Epithelial cell of proximal tubule (primary cell): ENCODE measurements around the gene CNPY2. TPM values are rescaled to one million over a fixed set of nuclear protein-coding genes. Genes with fewer than 3 reads are reported as not detected.
"Not testable (repeated sequence)": the region's sequence is repeated elsewhere in the genome, so short reads cannot be mapped to it uniquely, and the experiment has no call there.

Experiments
- DNase-seq: peaks from one replicate; pipeline ENCODE4 v3.0.0-alpha.2; 2011; ENCODE audit warnings: low read depth
- H3K4me3 ChIP-seq: 2 replicates; pipeline ENCODE4 v1.5.1; 2011; ENCODE audit warnings: low read depth, mild to moderate bottlenecking, low read length
- total RNA-seq: library from RNA; depleted of rRNA; stranded (reverse); fragments of >200 nt; gene quantifications from 2 replicates; pipeline ENCODE4 v1.2.3, GENCODE V29; 2015
- TF ChIP-seq, protein P1 (sequence below): conservative IDR thresholded peaks from 2 replicates; pipeline ENCODE4 v1.5.1; 2012; ENCODE audit warnings: low read depth, mild to moderate bottlenecking, low read length

Gene CNPY2
- total RNA-seq, 1 donor from 2014 or later, result 141 TPM

DNA sequence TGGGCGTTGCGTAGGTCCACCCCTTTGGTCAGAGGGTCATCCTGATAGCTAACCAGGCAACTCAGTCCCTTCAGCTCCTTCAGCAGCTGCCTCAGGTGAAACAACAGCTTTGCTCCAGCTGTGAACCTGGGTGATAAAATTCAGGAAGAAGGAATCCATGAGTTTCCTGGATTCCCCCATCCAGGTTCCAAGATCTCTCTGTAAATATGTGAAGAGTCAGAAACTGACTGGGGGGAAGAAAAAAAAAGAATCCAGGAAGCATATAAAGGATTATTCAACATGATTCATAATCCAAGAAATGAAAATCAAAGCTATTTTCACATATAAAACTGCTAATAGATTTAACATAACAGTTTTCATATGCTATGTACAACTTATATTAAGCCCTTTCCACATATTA is 35.5 kb upstream of the CNPY2 start:
- H3K4me3 ChIP-seq, result no peak overlapping the region
- TF ChIP-seq, protein P1, sequence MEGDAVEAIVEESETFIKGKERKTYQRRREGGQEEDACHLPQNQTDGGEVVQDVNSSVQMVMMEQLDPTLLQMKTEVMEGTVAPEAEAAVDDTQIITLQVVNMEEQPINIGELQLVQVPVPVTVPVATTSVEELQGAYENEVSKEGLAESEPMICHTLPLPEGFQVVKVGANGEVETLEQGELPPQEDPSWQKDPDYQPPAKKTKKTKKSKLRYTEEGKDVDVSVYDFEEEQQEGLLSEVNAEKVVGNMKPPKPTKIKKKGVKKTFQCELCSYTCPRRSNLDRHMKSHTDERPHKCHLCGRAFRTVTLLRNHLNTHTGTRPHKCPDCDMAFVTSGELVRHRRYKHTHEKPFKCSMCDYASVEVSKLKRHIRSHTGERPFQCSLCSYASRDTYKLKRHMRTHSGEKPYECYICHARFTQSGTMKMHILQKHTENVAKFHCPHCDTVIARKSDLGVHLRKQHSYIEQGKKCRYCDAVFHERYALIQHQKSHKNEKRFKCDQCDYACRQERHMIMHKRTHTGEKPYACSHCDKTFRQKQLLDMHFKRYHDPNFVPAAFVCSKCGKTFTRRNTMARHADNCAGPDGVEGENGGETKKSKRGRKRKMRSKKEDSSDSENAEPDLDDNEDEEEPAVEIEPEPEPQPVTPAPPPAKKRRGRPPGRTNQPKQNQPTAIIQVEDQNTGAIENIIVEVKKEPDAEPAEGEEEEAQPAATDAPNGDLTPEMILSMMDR, result no peak
- no peak for DNase-seq

DNA sequence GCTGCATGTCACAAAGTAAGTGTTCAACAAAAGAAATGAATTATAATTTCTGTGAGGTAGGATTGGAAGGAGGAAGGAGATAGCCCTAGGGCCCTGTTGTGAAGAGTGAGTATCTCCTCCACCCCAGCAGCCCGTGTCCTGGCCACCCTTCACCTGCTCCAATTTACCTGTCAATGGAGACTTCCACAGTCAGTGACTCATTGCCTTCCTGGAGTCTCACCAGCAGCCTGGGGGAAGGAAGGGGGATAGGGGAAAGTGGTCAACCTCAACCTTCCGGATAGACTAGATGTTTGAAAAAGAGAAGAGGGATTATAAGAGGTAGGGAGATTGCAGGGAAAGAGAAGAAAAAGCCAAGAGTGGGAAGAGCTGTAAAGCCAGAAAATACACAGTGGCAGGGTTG is 34.9 kb upstream of the CNPY2 start:
- H3K4me3 ChIP-seq, result no peak overlapping the region
- TF ChIP-seq, protein P1, result no peak
- no peak for DNase-seq

DNA sequence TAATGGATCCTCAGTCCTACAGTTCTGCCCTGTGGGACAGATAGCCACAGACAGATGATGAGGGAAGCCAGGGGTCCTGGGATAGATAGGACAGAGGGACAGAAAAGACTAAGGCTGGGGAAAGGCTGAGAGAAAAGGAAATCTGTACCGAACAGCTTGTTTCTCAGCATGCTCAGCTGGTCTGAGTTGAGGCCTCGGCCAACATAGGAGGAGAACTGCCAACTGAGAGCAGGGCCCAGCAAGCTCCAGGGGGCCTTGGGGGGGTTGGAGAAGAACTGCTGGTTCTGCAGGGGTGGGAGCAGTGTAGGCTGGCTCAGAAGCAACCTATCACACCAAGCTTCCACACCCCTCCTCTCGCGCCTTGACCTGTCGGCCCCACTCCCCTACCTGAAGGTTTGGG is 33.0 kb upstream of the CNPY2 start:
- TF ChIP-seq, protein P1, result no peak
- no peak for DNase-seq
- H3K4me3 ChIP-seq, result no peak overlapping the region

DNA sequence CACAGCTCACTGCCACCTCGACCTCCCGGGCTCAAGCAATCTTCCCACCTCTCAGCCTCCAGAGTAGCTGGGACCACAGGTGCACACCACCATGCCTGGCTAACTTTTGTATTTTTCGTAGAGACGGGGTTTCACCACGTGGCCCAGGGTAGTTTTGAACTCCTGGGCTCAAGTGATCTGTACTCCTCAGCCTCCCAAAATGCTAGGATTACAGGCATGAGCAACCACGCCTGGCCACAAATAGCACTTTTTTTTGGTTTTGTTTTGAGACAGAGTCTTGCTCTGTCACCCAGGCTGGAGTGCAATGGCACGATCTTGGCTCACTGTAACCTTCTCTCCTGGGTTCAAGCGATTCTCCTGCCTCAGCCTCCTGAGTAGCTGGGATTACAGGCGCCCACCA is 31.5 kb upstream of the CNPY2 start:
- DNase-seq, H3K4me3 ChIP-seq: not testable (repeated sequence)

DNA sequence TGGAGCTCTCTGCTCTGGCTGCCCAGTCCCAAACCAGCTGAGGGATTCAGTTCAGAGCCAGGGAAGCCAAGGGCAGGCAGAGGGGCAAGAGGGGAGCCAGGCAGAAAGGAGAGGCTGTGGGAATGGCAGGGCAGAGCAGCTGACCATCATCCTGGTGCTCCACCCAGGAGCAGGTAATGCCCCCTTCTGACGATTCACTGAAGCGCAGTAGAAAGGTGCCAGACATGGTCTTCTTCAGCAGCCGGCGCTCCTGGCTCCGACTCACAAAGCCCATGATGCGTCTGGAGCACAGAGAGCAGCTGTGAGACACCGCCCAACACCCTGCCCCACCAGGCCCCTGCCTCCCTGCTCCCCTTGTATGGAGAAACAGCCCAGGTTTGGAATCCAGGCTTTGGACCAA is 30.9 kb upstream of the CNPY2 start:
- TF ChIP-seq, protein P1, result no peak
- DNase-seq, result no peak
- no peak overlapping the region for H3K4me3 ChIP-seq

DNA sequence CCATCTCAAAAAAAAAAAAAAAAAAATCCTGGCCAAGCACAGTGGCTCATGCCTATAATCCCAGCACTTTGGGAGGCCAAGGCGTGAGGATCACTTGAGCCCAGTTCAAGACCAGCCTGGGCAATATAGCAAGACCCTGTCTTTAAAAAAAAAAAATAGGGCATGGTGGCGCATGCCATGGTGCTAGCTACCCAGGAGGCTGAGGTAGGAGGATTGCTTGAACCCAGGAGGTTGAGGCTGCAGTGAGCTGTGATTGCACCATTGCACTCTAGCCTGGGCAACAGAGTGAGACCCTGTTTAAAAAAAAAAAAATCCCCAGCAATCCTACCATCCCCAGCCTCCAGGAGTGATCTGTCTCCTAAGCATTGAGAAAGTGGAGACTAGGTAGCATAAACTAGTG is 26.5 kb upstream of the CNPY2 start:
- not testable (repeated sequence) for H3K4me3 ChIP-seq, DNase-seq

DNA sequence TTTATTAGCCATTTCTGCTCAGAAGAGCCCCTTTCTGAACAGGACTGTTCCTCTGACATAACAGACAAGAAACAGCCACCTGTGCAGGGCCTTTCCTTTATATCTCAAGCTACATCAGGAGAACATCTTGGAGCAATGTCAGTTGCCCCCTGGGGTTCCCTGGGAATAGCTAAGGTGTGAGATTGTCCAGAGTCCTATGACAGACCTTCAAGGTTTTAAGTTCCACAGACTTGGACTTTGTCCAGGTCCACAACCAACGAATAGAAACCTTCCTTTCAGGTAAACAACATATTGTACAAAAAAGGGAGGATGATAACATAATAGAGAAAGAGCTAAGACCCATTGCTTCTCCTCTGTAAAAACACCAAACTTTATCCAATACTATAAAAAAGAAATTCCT is 25.8 kb upstream of the CNPY2 start:
- H3K4me3 ChIP-seq, result no peak overlapping the region
- TF ChIP-seq, protein P1, result no peak
- no peak for DNase-seq

DNA sequence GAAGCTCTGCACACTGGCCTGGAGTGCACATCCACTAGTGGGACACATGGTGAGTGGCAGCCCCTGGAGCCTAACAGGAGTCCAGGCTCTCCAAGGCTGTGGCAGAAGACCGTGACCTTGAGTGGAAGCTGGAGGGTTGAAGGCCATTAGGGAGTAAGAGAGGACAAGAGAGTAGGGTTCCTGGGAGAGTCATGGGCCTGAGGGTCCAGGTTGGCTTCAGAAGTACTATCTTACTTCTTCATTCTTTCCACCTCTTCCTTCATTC is 23.3 kb upstream of the CNPY2 start:
- no peak overlapping the region for H3K4me3 ChIP-seq
- TF ChIP-seq, protein P1, result no peak
- DNase-seq, result no peak
